Activated CD4-positive, alpha-beta memory T cell treated with anti-CD3 and anti-CD28 coated beads for 36 hours (primary cell): Measurements from ENCODE around the gene COL1A2. TPM values are rescaled to one million over a fixed set of nuclear protein-coding genes. Genes with fewer than 3 reads are reported as not detected.

Experiments
- CTCF ChIA-PET: fragments of 350-600 bp; sonication (Branson Sonifier 250); formaldehyde crosslinking; loops from one replicate; lab custom pipeline; 2021; ENCODE audit warnings: antibody characterized with exemption, inconsistent platforms; lab: Charles Lee
- POLR2A ChIA-PET: fragments of 350-600 bp; sonication (Branson Sonifier 250); formaldehyde crosslinking; loops from one replicate; lab custom pipeline; 2021; ENCODE audit warnings: antibody characterized with exemption; lab: Charles Lee
- DNase-seq: peaks from one replicate; pipeline ENCODE4 v3.0.0-alpha.2; 2020
- H3K27ac Mint-ChIP-seq: one replicate; pipeline ENCODE4 v1.8.0; 2021; ENCODE audit warnings: mixed read lengths
- H3K27me3 Mint-ChIP-seq: one replicate; pipeline ENCODE4 v1.8.0; 2021; ENCODE audit warnings: mixed read lengths
- H3K36me3 Mint-ChIP-seq: one replicate; pipeline ENCODE4 v1.8.0; 2021; ENCODE audit warnings: mixed read lengths
- H3K4me1 Mint-ChIP-seq: one replicate; pipeline ENCODE4 v1.8.0; 2021; ENCODE audit warnings: low read depth, mixed read lengths
- H3K4me3 Mint-ChIP-seq: one replicate; pipeline ENCODE4 v1.8.0; 2021; ENCODE audit warnings: mild to moderate bottlenecking, mixed read lengths
- H3K9me3 Mint-ChIP-seq: one replicate; pipeline ENCODE4 v1.8.0; 2021; ENCODE audit warnings: mixed read lengths
- intact Hi-C: fragments of 100-400 bp; cut with micrococcal nuclease; formaldehyde crosslinking; loops from one replicate; pipeline ENCODE4 v1.15.1; 2023
- total RNA-seq, 2 experiments: library from RNA; stranded (reverse); gene quantifications; one replicate each; pipeline ENCODE4 v1.2.3, GENCODE V29; 2021

The COL1A2 gene
- total RNA-seq, 2 experiments from 2014 or later, result not detected

DNA sequence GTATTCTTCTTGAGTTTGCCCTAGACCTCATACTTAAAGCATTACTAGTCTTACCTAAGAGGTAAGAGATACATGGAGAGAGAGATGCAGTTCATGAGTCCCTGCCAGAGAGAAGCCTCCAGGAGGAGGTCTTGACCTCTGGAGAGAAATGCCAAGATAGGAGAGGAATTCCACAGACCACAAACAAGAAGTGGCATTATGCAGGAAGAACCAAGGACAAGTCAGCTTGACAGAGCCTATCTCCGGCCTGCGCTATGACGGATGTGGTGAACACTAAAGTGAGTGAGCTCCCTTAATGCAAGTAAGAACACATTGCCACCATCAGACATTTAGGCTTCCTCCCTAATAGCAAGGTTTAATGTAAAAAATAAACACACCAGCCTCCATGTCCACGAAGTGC lies 27.9 kb upstream of the COL1A2 start:
- H3K27ac Mint-ChIP-seq, result no peak overlapping the region
- H3K9me3 Mint-ChIP-seq, result no peaks in the 10 kb centered on the region
- ChIA-PET POLR2A (no interaction called here), CTCF (no interaction called here)
- no peak overlapping the region for H3K4me3 Mint-ChIP-seq
- H3K27me3 Mint-ChIP-seq, result no peaks in the 10 kb centered on the region
- no peaks in the 10 kb centered on the region for H3K4me1 Mint-ChIP-seq
- DNase-seq, result no peak
- no peaks in the 10 kb centered on the region for H3K36me3 Mint-ChIP-seq
- intact Hi-C loops, result no loop called here

DNA sequence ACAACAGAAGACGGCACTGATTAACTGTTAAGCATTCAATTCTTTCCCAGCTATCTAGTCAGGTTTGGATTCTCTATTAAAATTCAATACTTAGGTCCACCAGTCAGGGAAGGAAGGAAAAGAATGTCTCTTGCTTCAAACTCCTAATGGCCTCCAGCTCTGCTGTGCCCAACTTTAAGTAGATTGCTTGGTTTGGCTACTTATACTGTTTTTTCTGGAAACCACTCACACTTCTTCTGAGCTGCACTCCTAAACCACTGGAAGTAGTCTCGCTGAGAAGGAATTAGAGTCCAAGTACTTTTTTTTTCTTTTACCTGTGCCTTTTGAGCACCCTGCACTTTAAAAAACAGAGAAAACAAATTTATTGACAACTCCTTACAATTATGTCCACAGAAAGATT lies 26.7 kb upstream of the COL1A2 start:
- ChIA-PET POLR2A (no interaction called here), CTCF (no interaction called here)
- H3K27me3 Mint-ChIP-seq, result peaks cover 3% of the 10 kb centered on the region
- intact Hi-C loops, result no loop called here
- no peaks in the 10 kb centered on the region for H3K36me3 Mint-ChIP-seq
- H3K4me1 Mint-ChIP-seq, result no peaks in the 10 kb centered on the region
- no peak for DNase-seq
- H3K27ac Mint-ChIP-seq, result no peak overlapping the region
- no peaks in the 10 kb centered on the region for H3K9me3 Mint-ChIP-seq
- H3K4me3 Mint-ChIP-seq, result no peak overlapping the region

DNA sequence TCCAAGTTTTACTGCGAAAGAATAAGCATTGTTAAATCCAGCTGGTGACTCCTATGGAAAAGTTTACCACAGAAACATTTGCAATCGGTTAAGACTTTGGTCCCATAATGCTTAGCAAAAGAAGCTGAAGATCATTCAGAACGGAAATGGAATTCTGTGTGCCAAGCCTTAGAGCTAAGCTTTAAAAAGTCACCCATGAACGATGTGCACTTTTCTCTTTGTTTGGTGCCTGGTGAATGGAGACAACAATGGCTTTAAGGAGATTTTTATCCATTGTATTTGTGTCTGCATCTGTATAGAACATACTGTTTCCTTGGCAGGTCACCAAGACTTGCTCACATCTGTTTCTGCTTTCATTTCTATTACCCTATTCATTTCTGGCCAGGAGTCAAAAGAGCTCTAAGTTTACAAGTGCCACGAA lies 26.3 kb upstream of the COL1A2 start:
- H3K27me3 Mint-ChIP-seq, result peaks cover 3% of the 10 kb centered on the region
- H3K9me3 Mint-ChIP-seq, result no peaks in the 10 kb centered on the region
- POLR2A ChIA-PET, result no interaction called here
- CTCF ChIA-PET, result no interaction called here
- no peak overlapping the region for H3K4me3 Mint-ChIP-seq
- H3K27ac Mint-ChIP-seq, result no peak overlapping the region
- no peak for DNase-seq
- H3K36me3 Mint-ChIP-seq, result no peaks in the 10 kb centered on the region
- H3K4me1 Mint-ChIP-seq, result no peaks in the 10 kb centered on the region
- intact Hi-C loops, result no loop called here

DNA sequence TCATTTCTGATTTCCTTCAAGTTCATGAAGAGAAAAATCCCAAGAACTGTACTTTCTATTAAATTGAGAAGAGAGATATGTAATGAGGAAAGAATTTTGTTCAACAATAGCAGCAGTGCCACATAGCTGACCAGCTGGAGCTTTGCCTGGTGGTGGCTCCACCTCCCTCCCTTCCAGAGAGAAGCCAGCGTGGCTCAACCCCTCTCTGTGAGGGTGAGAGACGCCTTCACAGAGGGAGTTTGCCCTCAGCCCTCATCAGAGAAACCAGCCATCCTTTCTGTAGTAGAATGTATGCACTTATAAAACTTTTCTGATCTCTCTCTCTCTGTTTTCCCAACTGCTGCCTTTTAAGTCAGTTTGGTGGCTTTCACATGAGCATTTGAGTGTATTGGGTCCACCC lies 20.5 kb upstream of the COL1A2 start:
- no peak for DNase-seq
- no peak overlapping the region for H3K4me3 Mint-ChIP-seq
- H3K4me1 Mint-ChIP-seq, result no peaks in the 10 kb centered on the region
- no peak overlapping the region for H3K27ac Mint-ChIP-seq
- no peaks in the 10 kb centered on the region for H3K36me3 Mint-ChIP-seq
- ChIA-PET CTCF (no interaction called here), POLR2A (no interaction called here)
- H3K9me3 Mint-ChIP-seq, result no peaks in the 10 kb centered on the region
- intact Hi-C loops, result no loop called here
- peaks cover 15% of the 10 kb centered on the region for H3K27me3 Mint-ChIP-seq

DNA sequence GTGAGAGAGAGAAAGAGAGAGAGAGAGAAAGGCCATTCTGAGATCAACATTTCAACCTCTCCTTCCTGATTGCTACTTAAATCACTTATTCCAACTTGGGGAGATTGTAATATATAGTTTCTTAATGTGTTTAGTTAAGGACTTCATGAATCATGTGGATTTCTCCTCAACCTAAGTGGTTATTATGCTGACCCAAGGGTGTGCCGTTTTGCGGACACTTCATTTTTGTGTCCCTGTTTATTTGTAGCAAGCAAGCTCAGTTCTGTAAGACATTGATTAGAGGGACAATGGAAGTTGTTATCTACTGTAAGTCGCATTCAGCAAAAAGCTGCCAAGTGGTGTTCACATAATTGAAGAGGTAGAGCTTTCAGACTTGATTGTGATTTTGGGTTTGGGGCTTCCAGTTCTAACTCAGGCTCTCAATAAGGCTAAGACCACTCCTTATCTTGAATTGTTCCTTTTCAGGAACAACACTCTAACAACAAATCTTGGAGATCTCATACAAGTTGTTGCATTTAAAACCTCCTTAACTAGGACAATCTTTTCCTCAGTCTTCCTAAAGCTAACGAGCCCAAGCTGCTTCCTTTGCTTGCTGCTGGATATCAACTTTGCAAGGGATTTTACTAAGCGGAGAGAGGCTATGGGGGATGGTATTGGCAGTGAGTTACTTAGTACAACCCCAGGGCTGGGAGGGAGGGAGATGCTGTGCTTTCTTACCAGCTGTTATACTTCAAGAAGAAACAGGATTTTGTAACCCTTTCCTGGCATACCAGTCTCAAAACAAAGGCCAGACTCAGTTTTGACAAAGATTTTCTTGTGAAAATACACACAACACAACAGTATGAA lies 19.8 kb upstream of the COL1A2 start:
- Mint-ChIP-seq H3K4me3 (no peak overlapping the region), H3K4me1 (no peaks in the 10 kb centered on the region), H3K9me3 (no peaks in the 10 kb centered on the region), H3K36me3 (no peaks in the 10 kb centered on the region), H3K27ac (no peak overlapping the region), H3K27me3 (peaks cover 17% of the 10 kb centered on the region)
- DNase-seq, result no peak
- ChIA-PET POLR2A (no interaction called here), CTCF (no interaction called here)
- intact Hi-C loops, result no loop called here

DNA sequence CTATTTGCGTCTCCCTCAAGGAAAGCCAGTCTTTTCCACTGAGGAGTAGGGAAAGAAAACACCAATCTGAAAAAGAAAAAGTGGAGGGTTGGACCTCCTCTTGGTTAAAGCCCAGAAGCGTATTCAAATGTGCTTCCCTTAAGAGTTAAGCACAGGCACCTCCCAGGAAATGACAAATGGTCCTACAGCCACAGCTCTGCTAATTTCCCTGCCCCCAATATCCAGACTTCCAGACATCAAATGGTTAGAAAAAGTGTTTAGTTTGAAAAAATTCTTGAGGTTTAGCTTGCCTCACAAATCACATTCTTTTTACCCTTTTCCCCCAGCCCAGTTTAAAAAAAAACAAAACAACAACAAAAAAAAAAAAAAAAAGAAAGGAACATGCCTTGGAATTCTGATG lies 19.0 kb upstream of the COL1A2 start:
- ChIA-PET POLR2A (interaction anchor here (0.7 kb wide), 1 partner anchor 88 kb away, joined by 3 read pairs; no protein-coding TSS in a partner anchor), CTCF (no interaction called here)
- DNase-seq, result no peak
- intact Hi-C loops, result no loop called here
- H3K4me1 Mint-ChIP-seq, result no peaks in the 10 kb centered on the region
- no peaks in the 10 kb centered on the region for H3K36me3 Mint-ChIP-seq
- H3K9me3 Mint-ChIP-seq, result no peaks in the 10 kb centered on the region
- no peak overlapping the region for H3K4me3 Mint-ChIP-seq
- H3K27ac Mint-ChIP-seq, result no peak overlapping the region
- peaks cover 17% of the 10 kb centered on the region for H3K27me3 Mint-ChIP-seq

DNA sequence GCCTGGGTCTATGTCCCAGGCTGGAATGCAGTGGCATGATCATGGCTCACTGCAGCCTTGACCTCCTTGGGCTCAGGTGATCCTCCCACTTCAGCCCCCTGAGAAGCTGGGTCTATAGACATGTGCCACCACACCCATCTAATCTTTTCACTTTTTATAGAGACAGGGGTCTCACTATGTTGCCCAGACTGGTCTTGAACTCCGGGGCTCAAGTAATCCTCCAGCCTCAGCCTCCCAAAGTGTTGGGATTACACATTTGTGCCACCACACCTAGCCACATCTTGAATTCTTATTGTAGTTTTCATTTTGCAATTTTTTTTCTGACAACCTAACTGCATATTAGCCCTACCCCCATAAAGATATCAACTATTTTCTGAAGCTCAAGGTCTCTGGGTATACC lies 18.4 kb upstream of the COL1A2 start:
- DNase-seq, result no peak
- Mint-ChIP-seq H3K36me3 (no peaks in the 10 kb centered on the region), H3K4me3 (no peak overlapping the region), H3K9me3 (no peaks in the 10 kb centered on the region), H3K27me3 (peaks cover 17% of the 10 kb centered on the region), H3K4me1 (no peaks in the 10 kb centered on the region), H3K27ac (no peak overlapping the region)
- CTCF ChIA-PET, result no interaction called here
- intact Hi-C loops, result no loop called here
- POLR2A ChIA-PET, result interaction anchor here (0.7 kb wide), 1 partner anchor 88 kb away, joined by 3 read pairs; no protein-coding TSS in a partner anchor

DNA sequence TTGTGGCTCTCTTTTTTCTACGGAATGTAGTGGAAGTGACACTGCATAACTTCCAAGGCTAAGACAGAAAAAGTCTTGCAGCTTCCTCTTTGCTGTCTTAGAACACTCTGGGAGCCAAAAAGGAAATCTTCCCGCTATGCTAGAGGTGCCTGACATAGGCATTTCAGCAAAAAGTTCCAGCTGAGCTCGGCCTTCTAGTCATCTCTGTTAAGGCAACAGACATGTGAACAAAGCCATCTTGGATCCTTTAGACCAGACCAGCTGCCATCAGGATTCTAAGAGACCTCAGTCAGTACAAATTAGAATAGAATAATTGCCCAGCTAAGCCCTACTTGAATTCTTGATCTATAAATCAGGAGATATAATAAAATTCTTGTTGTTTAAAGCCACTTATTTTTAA lies 16.3 kb upstream of the COL1A2 start:
- Mint-ChIP-seq H3K4me3 (no peak overlapping the region), H3K27me3 (peaks cover 14% of the 10 kb centered on the region), H3K27ac (no peak overlapping the region), H3K36me3 (no peaks in the 10 kb centered on the region), H3K4me1 (no peaks in the 10 kb centered on the region), H3K9me3 (no peaks in the 10 kb centered on the region)
- DNase-seq, result no peak
- ChIA-PET POLR2A (no interaction called here), CTCF (no interaction called here)
- intact Hi-C loops, result no loop called here

DNA sequence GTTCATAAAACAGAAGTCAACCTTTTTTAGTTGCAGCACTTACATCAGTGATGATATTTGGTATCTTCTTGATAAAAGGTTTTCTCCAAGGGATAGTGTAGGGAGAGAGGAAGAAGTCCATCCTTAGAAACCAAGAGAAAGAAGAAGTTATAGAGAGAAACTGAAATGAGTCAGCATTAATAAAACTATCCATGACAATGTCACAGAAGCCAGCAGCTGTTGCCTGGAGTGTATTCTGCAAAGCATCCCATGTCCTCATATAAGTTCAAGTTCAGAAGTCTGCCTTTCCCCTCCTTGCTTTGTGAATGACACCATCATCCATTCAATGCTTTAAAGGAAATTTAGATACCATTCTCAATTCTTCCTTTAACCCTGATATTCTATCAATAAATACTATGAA lies 14.4 kb upstream of the COL1A2 start:
- peaks cover 9% of the 10 kb centered on the region for H3K27me3 Mint-ChIP-seq
- H3K27ac Mint-ChIP-seq, result no peak overlapping the region
- intact Hi-C loops, result no loop called here
- H3K4me1 Mint-ChIP-seq, result no peaks in the 10 kb centered on the region
- no peaks in the 10 kb centered on the region for H3K36me3 Mint-ChIP-seq
- POLR2A ChIA-PET, result no interaction called here
- H3K4me3 Mint-ChIP-seq, result no peak overlapping the region
- CTCF ChIA-PET, result no interaction called here
- no peaks in the 10 kb centered on the region for H3K9me3 Mint-ChIP-seq
- DNase-seq, result no peak

DNA sequence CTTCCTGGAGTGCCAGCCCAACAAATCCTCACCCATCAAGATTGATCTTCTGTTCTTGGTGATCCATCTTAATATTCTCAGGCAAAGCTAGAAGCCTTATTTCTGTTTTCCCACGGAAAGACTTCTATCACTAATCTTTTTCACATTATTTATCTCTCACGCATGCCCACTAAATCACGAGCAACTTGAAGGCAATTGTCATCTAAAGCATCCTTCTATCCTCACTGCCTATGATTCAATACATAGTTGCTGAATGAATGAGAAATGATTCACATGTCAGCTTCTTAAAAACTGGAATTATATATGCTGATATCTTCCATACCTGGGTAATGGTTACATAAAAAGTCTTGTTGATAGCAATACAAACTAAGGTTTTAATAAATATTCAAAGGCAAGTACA lies 12.6 kb upstream of the COL1A2 start:
- Mint-ChIP-seq H3K9me3 (no peaks in the 10 kb centered on the region), H3K27me3 (peaks cover 8% of the 10 kb centered on the region), H3K36me3 (no peaks in the 10 kb centered on the region), H3K4me3 (no peak overlapping the region), H3K4me1 (no peaks in the 10 kb centered on the region), H3K27ac (no peak overlapping the region)
- DNase-seq, result no peak
- intact Hi-C loops, result no loop called here
- CTCF ChIA-PET, result interaction anchor here (0.8 kb wide), 1 partner anchor 1271 kb away, joined by 3 read pairs; no protein-coding TSS in a partner anchor
- POLR2A ChIA-PET, result no interaction called here

DNA sequence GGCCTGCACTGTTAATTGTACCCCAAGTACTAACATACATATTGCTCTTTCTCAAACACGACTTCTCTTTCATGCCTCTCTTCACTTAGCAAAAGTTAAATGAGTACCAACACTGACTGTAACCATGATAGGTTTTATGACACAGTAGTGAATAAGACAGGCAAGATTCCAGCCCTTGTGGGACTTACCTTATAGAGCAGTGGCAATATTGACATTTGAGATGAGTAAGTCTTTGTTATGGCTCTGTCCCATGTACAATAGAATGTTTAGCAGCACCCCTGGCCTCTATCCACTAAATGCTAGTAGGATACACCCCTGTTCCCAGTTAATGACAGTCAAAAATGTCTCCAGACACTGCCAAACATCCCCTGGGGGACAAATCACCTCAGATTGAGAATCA lies 11.9 kb upstream of the COL1A2 start:
- ChIA-PET CTCF (no interaction called here), POLR2A (no interaction called here)

DNA sequence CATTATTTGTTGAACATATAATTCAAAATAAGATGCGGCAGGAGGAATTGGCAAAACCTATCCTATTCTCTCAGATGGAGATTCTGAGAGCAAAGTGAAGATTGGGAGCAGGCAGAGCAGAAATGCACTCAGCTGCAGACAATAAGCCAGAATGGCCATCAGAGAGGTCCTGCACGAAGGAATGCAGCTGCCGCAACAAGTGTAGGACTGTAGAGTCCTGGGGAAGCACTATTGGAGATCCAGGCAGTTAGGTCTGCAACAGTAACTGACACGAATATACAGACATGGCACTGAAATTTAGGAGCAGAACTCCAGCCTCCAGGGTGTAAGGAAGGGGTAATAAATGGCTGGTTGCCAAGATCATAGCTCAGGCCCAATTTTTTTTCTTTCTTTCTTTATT lies 10.4 kb upstream of the COL1A2 start:
- H3K36me3 Mint-ChIP-seq, result no peaks in the 10 kb centered on the region
- POLR2A ChIA-PET, result no interaction called here
- CTCF ChIA-PET, result no interaction called here
- H3K4me1 Mint-ChIP-seq, result no peaks in the 10 kb centered on the region
- intact Hi-C loops, result no loop called here
- no peak overlapping the region for H3K4me3 Mint-ChIP-seq
- peaks cover 2% of the 10 kb centered on the region for H3K27me3 Mint-ChIP-seq
- H3K27ac Mint-ChIP-seq, result no peak overlapping the region
- H3K9me3 Mint-ChIP-seq, result no peaks in the 10 kb centered on the region
- no peak for DNase-seq

More for the DNA sequence above, 11.9 kb upstream of the COL1A2 start:
- intact Hi-C loops, result no loop called here
- Mint-ChIP-seq H3K27ac (no peak overlapping the region), H3K36me3 (no peaks in the 10 kb centered on the region), H3K27me3 (peaks cover 3% of the 10 kb centered on the region), H3K4me1 (no peaks in the 10 kb centered on the region), H3K4me3 (no peak overlapping the region), H3K9me3 (no peaks in the 10 kb centered on the region)
- DNase-seq, result no peak

DNA sequence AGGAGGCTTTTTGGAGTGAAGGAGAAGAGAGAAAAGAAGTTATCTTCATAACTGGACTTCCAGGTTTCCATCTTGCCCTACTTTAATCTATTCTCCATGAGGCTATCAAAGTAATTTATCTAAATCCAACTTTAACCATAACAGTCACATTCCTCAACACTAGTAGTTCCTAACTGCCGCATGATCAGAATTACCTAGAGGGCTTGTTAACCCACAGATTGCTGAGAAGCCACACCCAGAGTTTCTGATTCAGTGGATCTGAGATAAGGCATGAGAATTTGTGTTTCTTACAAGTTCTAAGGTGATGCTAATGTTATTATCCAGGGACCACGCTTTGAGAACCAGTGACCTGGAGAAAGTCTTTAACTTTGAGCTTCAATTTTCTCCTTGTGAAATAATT lies 8.3 kb upstream of the COL1A2 start:
- no peak overlapping the region for H3K4me3 Mint-ChIP-seq
- CTCF ChIA-PET, result no interaction called here

More for the DNA sequence above, 8.3 kb upstream of the COL1A2 start:
- Mint-ChIP-seq H3K27me3 (peaks cover 6% of the 10 kb centered on the region), H3K9me3 (no peaks in the 10 kb centered on the region), H3K4me1 (no peaks in the 10 kb centered on the region), H3K36me3 (no peaks in the 10 kb centered on the region), H3K27ac (no peak overlapping the region)
- POLR2A ChIA-PET, result no interaction called here
- no peak for DNase-seq
- intact Hi-C loops, result no loop called here
